H1 (cell line): ENCODE results near the gene DHRS12. TPM values are rescaled to one million over a fixed set of nuclear protein-coding genes. Genes with fewer than 3 reads are reported as not detected.

Experiments used
- CTCF ChIA-PET: fragments of 300-600 bp; sonication (Branson Sonifier 250); formaldehyde crosslinking; loops from one replicate; lab custom pipeline; 2021; ENCODE audit not compliant: partially characterized antibody; lab: Charles Lee
- POLR2A ChIA-PET: fragments of 300-600 bp; sonication (Branson Sonifier 250); formaldehyde crosslinking; loops from one replicate; lab custom pipeline; 2021; ENCODE audit warnings: inconsistent platforms; ENCODE audit not compliant: partially characterized antibody; lab: Charles Lee
- DNase-seq, 2 experiments: peaks; one replicate each; pipeline versions ENCODE4 v3.0.0 to v3.0.0-alpha.2; 2010 to 2022; ENCODE audit warnings: low spot score in 2 of 2, low read depth in 1 of 2, mixed read lengths in 1 of 2
- FAIRE-seq: peaks from 2 replicates; lab custom pipeline; 2011; peaks lifted over from hg19 to GRCh38; lab: Jason Lieb, UNC
- H2AFZ ChIP-seq: 2 replicates; pipeline ENCODE4 v1.8.1; 2012; ENCODE audit warnings: low read length, inconsistent platforms
- H2AK5ac ChIP-seq: 2 replicates; pipeline ENCODE4 v1.6.1; 2013; ENCODE audit warnings: low read depth, low read length
- H2BK120ac ChIP-seq: replicated peaks from 2 replicates; pipeline ENCODE3; 2013; ENCODE audit warnings: low read depth, low read length, inconsistent platforms
- H2BK12ac ChIP-seq: 2 replicates; pipeline ENCODE4 v1.6.1; 2013; ENCODE audit warnings: low read depth, low read length
- H2BK15ac ChIP-seq: 2 replicates; pipeline ENCODE4 v1.6.1; 2013; ENCODE audit warnings: low read length
- H2BK20ac ChIP-seq: 2 replicates; pipeline ENCODE4 v1.6.1; 2013; ENCODE audit warnings: low read length
- H2BK5ac ChIP-seq: 2 replicates; pipeline ENCODE4 v1.6.1; 2013; ENCODE audit warnings: low read depth, low read length
- H3K14ac ChIP-seq: 2 replicates; pipeline ENCODE4 v1.6.1; 2013; ENCODE audit warnings: inconsistent platforms; ENCODE audit not compliant: insufficient read length
- H3K18ac ChIP-seq: 2 replicates; pipeline ENCODE4 v1.6.1; 2013; ENCODE audit warnings: low read length; ENCODE audit errors: extremely low read depth
- H3K23ac ChIP-seq: 2 replicates; pipeline ENCODE4 v1.6.1; 2013; ENCODE audit warnings: inconsistent platforms; ENCODE audit not compliant: insufficient read length
- H3K23me2 ChIP-seq: 2 replicates; pipeline ENCODE4 v1.6.1; 2013; ENCODE audit warnings: low read depth, low read length
- H3K27ac ChIP-seq: 2 replicates; pipeline ENCODE4 v1.6.1; 2011; ENCODE audit warnings: low read depth, low read length, inconsistent platforms
- H3K27me3 ChIP-seq, 4 experiments: replicated peaks in 1 of 4; 1 replicate in 1 of 4; 2 replicates in 3 of 4; pipeline versions ENCODE4 v1.6.1 to v1.8.1; 2011 to 2013; ENCODE audit warnings: low read length in 3 of 4, mild to moderate bottlenecking in 3 of 4, inconsistent platforms in 2 of 4, mixed read lengths in 2 of 4, moderate library complexity in 1 of 4; ENCODE audit not compliant: control insufficient read depth in 3 of 4, insufficient read depth in 3 of 4; ENCODE audit errors: extremely low read depth in 1 of 4
- H3K36me3 ChIP-seq, 4 experiments: 2 replicates each; pipeline versions ENCODE4 v1.6.1 to v1.8.1; 2011 to 2013; ENCODE audit warnings: mild to moderate bottlenecking in 4 of 4, low read length in 3 of 4, moderate library complexity in 2 of 4, control low read depth in 1 of 4, inconsistent platforms in 1 of 4; ENCODE audit not compliant: insufficient read depth in 4 of 4, control insufficient read depth in 2 of 4
- H3K4ac ChIP-seq: replicated peaks from 2 replicates; pipeline ENCODE3; 2013; ENCODE audit warnings: low read length, low read depth, mixed read lengths, inconsistent platforms; ENCODE audit not compliant: insufficient read length
- H3K4me1 ChIP-seq, 4 experiments: replicated peaks in 1 of 4; 1 replicate in 1 of 4; 2 replicates in 3 of 4; pipeline versions ENCODE4 v1.6.1 to v1.8.1; 2011 to 2013; ENCODE audit warnings: low read length in 3 of 4, inconsistent platforms in 2 of 4, mixed read lengths in 1 of 4; ENCODE audit not compliant: insufficient read depth in 4 of 4, control insufficient read depth in 3 of 4
- H3K4me2 ChIP-seq, 2 experiments: 2 replicates each; pipeline versions ENCODE4 v1.6.1 to v1.8.1; 2011 to 2013; ENCODE audit warnings: low read depth in 2 of 2, low read length in 2 of 2, control low read depth in 1 of 2, inconsistent platforms in 1 of 2, mild to moderate bottlenecking in 1 of 2; ENCODE audit not compliant: insufficient read depth in 1 of 2
- H3K4me3 ChIP-seq, 4 experiments: fragments of 200-600, 300-600 bp in 1 of 4; sonication (generic), shearing (Covaris generic), sonication (Bioruptor Twin) in 1 of 4; 2 replicates each; pipeline versions ENCODE4 v1.5.1 to v1.8.1; 2011 to 2016; ENCODE audit warnings: low read length in 4 of 4, low read depth in 3 of 4, control low read depth in 2 of 4, inconsistent platforms in 2 of 4, mild to moderate bottlenecking in 2 of 4, mixed read lengths in 1 of 4, moderate library complexity in 1 of 4; ENCODE audit not compliant: insufficient read depth in 2 of 4; ENCODE audit errors: extremely low read depth in 1 of 4
- H3K56ac ChIP-seq: replicated peaks from 2 replicates; pipeline ENCODE3; 2013; ENCODE audit warnings: low read depth, mild to moderate bottlenecking, mixed read lengths, low read length, inconsistent platforms; ENCODE audit not compliant: insufficient read length
- H3K79me1 ChIP-seq: 2 replicates; pipeline ENCODE4 v1.6.1; 2013; ENCODE audit warnings: low read depth, low read length, control low read depth
- H3K79me2 ChIP-seq, 2 experiments: 2 replicates each; pipeline versions ENCODE4 v1.6.1 to v1.8.1; 2012 to 2013; ENCODE audit warnings: low read length in 2 of 2, mild to moderate bottlenecking in 2 of 2, inconsistent platforms in 1 of 2; ENCODE audit not compliant: insufficient read depth in 2 of 2, control insufficient read depth in 1 of 2
- H3K9ac ChIP-seq, 4 experiments: replicated peaks in 1 of 4; 1 replicate in 1 of 4; 2 replicates in 3 of 4; pipeline versions ENCODE4 v1.6.1 to v1.8.1; 2011 to 2013; ENCODE audit warnings: low read depth in 3 of 4, low read length in 3 of 4, control low read depth in 2 of 4, mild to moderate bottlenecking in 2 of 4, moderate library complexity in 2 of 4, inconsistent platforms in 1 of 4; ENCODE audit errors: extremely low read depth in 1 of 4
- H3K9me3 ChIP-seq, 2 experiments: 2 replicates each; pipeline versions ENCODE4 v1.6.1 to v1.8.1; 2012 to 2013; ENCODE audit warnings: mild to moderate bottlenecking in 2 of 2, moderate library complexity in 2 of 2, control low read depth in 1 of 2, inconsistent platforms in 1 of 2, low read depth in 1 of 2, low read length in 1 of 2, mixed read lengths in 1 of 2; ENCODE audit not compliant: insufficient read depth in 2 of 2
- H4K20me1 ChIP-seq, 2 experiments: replicated peaks in 1 of 2; 2 replicates each; pipeline versions ENCODE3 to v1.8.1; 2011 to 2013; ENCODE audit warnings: inconsistent platforms in 2 of 2, low read length in 2 of 2, mild to moderate bottlenecking in 1 of 2; ENCODE audit not compliant: insufficient read depth in 2 of 2, control insufficient read depth in 1 of 2
- H4K5ac ChIP-seq: 2 replicates; pipeline ENCODE4 v1.6.1; 2013; ENCODE audit warnings: low read length, low read depth, mixed read lengths, inconsistent platforms; ENCODE audit not compliant: insufficient read length
- H4K8ac ChIP-seq: 2 replicates; pipeline ENCODE4 v1.8.0; 2013; ENCODE audit warnings: mild to moderate bottlenecking, moderate library complexity, low read length, inconsistent platforms; ENCODE audit not compliant: insufficient read depth; ENCODE audit errors: extremely low read depth
- H4K91ac ChIP-seq: replicated peaks from 2 replicates; pipeline ENCODE3; 2013; ENCODE audit warnings: low read length, mixed read lengths, inconsistent platforms; ENCODE audit not compliant: insufficient read length
- CTBP2 ChIP-seq: IDR thresholded peaks from 2 replicates; pipeline ENCODE4 v1.7.0; 2011; ENCODE audit warnings: borderline replicate concordance, mild to moderate bottlenecking, moderate library complexity, mixed read lengths, low read length; ENCODE audit not compliant: insufficient read depth, insufficient read length
- MAFK ChIP-seq: IDR thresholded peaks from 2 replicates; pipeline ENCODE4 v1.6.1; 2012; ENCODE audit warnings: low read depth, mild to moderate bottlenecking, improper control_type of control experiment, low read length
- SIN3A ChIP-seq, 2 experiments: IDR thresholded peaks in 1 of 2; conservative IDR thresholded peaks in 1 of 2; 2 replicates each; pipeline ENCODE4 v1.6.1; 2011 to 2012; ENCODE audit warnings: low read length in 2 of 2, improper control_type of control experiment in 1 of 2, low read depth in 1 of 2, mild to moderate bottlenecking in 1 of 2
- WGBS, 2 experiments: shearing (Covaris generic) in 1 of 2; methylation state at CpG; one replicate each; pipeline versions ENCODE4 v1.1.6 to v1.1.7; 2013 to 2015; ENCODE audit warnings: low lambda C conversion rate in 2 of 2, mixed read lengths in 2 of 2, inconsistent platforms in 1 of 2, low coverage in 1 of 2, missing lambda C conversion rate in 1 of 2; ENCODE audit not compliant: insufficient replicate concordance in 2 of 2, insufficient coverage in 1 of 2, insufficient read length in 1 of 2; ENCODE audit errors: extremely low coverage in 1 of 2, missing lambda C conversion rate in 1 of 2; 5-methylcytosine and 5-hydroxymethylcytosine counted together
- polyA plus RNA-seq, 7 experiments: library from polyadenylated mRNA; depleted of rRNA in 3 of 7; stranded (reverse) in 5 of 7; unstranded in 2 of 7; fragments of >200 nt in 5 of 7; fragments of 200-250 nt in 2 of 7; gene quantifications; 1 replicate in 5 of 7; 2 replicates in 1 of 7; 4 replicates in 1 of 7; pipeline versions ENCODE4 v1.2.1 to v1.2.3, GENCODE V29; 2011 to 2013; ENCODE audit warnings: missing spikeins in 2 of 7, mixed read lengths in 2 of 7
- total RNA-seq: library from RNA; stranded (reverse); fragmentation: NEBNext Ultra II Directional; extraction: Animal tissue kit (Norgen Biotek cat#: 25700); gene quantifications from 2 replicates; pipeline ENCODE4 v1.2.1, GENCODE V29; 2021

Gene DHRS12
- total and polyA plus RNA-seq, 2 of the 8 experiments (the other 6 are each of a cell fraction or from before 2014, with no cell fraction given): 8.7 TPM

GRCh38 chr13:51746802-51747201, 57.2 kb downstream of the DHRS12 start:
- Histone ChIP-seq H3K23ac (no peak overlapping the region), H4K91ac (no peak overlapping the region), H3K27me3 (no peaks in the 10 kb centered on the region), H3K36me3 (peaks cover 0 to 29% (median under 1%) of the 10 kb centered on the region in 4 experiments; a peak in 3 of 8 replicates), H3K79me1 (no peaks in the 10 kb centered on the region; the same call in none of the 2 replicates), H4K8ac (no peak overlapping the region), H3K4me3 (no peak overlapping the region), H3K9me3 (no peaks in the 10 kb centered on the region), H3K18ac (no peak overlapping the region), H2BK12ac (no peak overlapping the region), H2AK5ac (no peak overlapping the region), H3K9ac (no peak overlapping the region), H2BK15ac (no peak overlapping the region), H3K27ac (no peak overlapping the region), H2BK20ac (no peak overlapping the region), H3K14ac (no peak overlapping the region), H2BK5ac (no peak overlapping the region), H4K5ac (no peak overlapping the region), H3K56ac (no peak overlapping the region), H3K4ac (no peak overlapping the region), H3K79me2 (no peaks in the 10 kb centered on the region), H3K4me1 (no peaks in the 10 kb centered on the region), H3K4me2 (no peak overlapping the region), H3K23me2 (no peaks in the 10 kb centered on the region), H4K20me1 (no peaks in the 10 kb centered on the region), H2BK120ac (no peak overlapping the region), H2AFZ (no peak overlapping the region)
- DNase-seq (no peak), FAIRE-seq (no peak)
- POLR2A ChIA-PET: no interaction called here
- CTCF ChIA-PET: interaction anchor here (0.6 to 1.3 kb wide), 4 partner anchors 10 to 274 kb away, joined by 3 to 4 read pairs (median 4); no protein-coding TSS in a partner anchor
- TF ChIP-seq SIN3A (conservative IDR thresholded peaks at IDR 0.05 in 1 of 2, IDR thresholded peaks at IDR 0.05 in 1 of 2; ENCODE audit: low read depth in 1 of 2, low read length in 2 of 2) (no peak), MAFK (no peak), CTBP2 (no peak)
- WGBS, 2 experiments: 96% methylated on average over 2 of the region's 2 CpGs; no CpG with 5 or more reads in 1 of the 2 experiments
